Pulmonary artery endothelial cell (primary cell): ENCODE data around the gene MAN2B1. TPM values are rescaled to one million over a fixed set of nuclear protein-coding genes. Genes with fewer than 3 reads are reported as not detected.
"Not testable (repeated sequence)": the region's sequence is repeated elsewhere in the genome, so short reads cannot be mapped to it uniquely, and the experiment has no call there.

Source experiments
- DNase-seq: peaks from one replicate; pipeline ENCODE4 v3.0.0-alpha.2; 2011; ENCODE audit warnings: low read depth, low spot score
- total RNA-seq: library from RNA; depleted of rRNA; stranded (reverse); fragments of >200 nt; gene quantifications from 2 replicates; pipeline ENCODE4 v1.2.3, GENCODE V29; 2014

MAN2B1 gene
- 27.1 and 41.5 TPM in 2 replicates for total RNA-seq

- no peak for DNase-seq
These were observed at the start of gene MAN2B1, which contains the start of gene WDR83 for GRCh38 chr19:12666265-12667048. Gene MAN2B1, minus strand, starts transcription at chr19:12666742. Its CDS starts 41 bp downstream, at chr19:12666701. Gene WDR83, plus strand, starts transcription at chr19:12666807. Its CDS starts 2,984 bp downstream, at chr19:12669791.

DNA sequence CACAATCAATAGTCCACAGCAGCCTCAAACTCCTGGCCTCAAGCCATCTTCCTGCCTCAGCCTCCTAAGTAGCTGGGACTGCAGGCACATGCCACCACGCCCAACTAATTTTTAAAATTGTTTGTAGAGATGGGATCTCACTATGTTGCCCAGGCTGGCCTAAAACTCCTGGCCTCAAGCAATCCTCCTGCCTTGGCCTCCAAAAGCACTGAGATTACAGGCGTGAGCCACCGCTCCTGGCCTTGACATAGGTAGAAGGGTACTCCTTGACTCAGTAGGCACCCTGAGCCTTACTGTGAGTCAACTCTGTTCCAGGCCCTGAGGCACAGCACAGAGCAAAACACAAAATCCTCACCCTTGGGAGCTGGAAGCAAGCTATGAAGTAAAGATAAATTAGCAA is 49.4 kb upstream of the MAN2B1 start:
- DNase-seq, result no peak

DNA sequence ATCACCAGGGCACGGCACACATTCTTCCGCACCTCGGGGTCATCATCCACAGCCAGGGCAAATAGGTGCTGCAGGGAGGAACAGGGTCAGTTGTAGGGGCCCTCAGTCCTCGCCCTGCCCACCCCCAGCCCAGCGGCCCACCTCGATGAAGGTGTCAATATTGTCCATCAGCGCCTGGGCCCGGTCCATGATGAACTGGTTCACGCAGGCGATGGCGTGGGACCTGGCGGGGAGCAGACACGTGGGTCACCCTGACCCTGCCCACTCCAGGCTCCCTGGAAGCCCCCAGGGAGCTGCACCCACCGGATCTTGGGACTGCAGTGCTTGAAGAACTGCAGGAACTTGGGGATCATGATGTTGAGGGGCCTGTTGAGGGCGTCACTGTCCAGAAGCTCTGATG is 48.6 kb upstream of the MAN2B1 start:
- no peak for DNase-seq

- DNase-seq, result not testable (repeated sequence)
These were observed 46.8 kb upstream of the MAN2B1 start for GRCh38 chr19:12713304-12713703.

GRCh38 chr19:12712077-12712476 is 45.5 kb upstream of the MAN2B1 start:
- not testable (repeated sequence) for DNase-seq

DNA sequence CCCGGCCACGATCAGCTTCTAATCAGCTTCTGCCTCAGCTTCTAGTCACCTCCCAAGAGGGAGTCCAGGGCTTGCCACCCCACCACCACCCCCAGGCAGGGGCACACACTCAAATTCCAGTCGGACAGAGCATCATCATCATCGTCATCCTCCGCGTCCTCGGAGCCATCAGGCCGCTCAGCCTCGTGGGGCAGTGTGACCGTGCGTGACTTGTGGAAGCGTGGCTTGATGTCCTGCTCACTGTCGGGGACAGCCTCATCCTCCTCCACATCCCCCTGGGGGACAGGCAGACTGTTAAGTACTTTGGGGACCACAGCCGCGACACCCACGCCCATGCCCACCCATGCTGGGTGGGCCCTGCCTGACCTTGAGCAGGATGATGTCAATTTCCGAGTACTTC is 44.6 kb upstream of the MAN2B1 start:
- no peak for DNase-seq

DNA sequence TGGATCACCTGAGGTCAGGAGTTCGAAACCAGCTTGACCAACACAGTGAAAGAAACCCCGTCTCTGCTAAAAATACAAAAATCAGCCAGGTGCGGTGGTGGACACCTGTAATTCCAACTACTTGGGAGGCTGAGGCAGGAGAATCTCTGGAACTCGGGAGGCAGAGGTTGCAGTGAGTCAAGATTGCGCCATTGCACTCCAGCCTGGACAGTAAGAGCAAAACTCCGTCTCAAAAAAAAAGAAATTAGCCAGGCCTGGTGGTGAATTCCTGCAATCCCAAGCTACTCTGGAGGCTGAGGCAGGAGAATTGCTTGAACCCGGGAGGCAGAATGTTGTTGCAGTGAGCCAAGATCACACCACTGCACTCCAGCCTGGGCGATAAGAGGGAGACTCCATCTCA is 42.1 kb upstream of the MAN2B1 start:
- no peak for DNase-seq

DNA sequence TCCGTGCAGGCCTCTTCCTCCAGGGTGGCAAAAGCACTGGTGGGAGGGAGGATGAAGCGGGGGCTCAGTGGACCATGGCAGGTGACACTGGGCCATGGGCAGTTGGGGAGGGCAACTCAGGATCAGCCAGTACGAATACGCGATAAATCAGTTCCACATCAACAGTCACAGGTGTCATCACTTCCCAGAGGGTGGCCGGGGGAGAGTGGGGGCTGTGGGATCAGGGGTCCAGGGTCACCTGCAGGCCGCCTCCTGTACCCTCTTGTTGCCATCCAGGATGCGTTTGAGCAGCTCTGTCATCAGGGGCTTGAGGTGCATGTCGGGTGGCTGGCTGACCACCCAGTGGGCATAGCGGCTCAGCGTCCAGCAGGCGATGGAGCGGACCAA is 39.8 kb upstream of the MAN2B1 start:
- DNase-seq, result no peak

GRCh38 chr19:12705654-12706331 is 39.3 kb upstream of the MAN2B1 start:
- no peak for DNase-seq

DNA sequence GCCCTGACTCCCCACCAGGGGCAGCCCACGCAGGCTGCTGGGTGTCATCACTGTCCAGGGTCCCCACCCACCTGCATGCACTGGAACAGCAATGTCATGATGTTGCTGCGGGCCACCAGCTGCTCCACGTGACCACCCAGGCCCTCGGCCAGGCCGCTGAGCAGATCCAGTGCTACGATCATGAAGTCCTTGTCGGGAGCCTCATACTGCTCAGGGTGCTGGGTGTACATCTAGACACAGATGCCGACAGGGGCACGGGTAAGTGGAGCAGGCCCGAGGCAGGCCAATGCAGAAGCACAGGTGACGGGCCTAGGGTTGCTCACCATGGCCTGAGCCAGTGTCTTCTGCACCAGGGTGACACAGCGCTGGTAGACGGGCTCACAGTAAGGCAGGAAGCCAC is 38.6 kb upstream of the MAN2B1 start:
- DNase-seq, result no peak

- no peak for DNase-seq
These were observed 36.5 kb upstream of the MAN2B1 start for GRCh38 chr19:12703046-12703445.

DNA sequence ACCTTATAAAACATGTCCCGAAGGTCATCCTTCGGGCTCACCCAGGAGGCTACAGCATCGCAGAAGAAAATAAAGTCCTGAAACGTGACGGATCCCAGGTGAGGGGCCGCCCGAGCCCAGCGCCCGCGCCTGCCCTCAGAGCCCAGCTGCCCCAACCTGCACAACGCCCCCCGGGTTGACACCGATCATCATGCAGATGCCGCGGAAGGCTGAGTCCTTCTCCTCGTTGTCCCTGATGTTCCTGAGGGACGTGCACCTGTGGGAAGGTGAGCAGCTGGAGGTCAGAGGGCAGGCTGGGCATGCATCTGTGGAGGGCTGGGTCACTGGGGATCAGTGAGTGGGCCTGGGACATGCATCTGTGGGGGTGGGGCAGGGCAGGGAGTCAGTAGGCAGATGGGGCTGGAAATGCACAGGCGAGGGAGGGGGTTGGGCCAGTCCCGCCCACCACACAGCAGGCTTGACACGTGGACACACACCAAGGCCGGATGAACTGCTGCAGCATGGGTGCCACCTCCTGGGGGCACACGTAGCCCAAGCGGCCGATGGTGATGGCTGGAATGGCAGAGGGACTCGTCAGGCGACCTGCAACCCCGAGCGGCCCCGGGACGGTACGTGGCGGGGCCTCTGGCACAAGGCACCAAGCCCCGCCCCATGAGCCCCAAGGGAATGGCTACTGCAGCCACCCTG is 35.2 kb upstream of the MAN2B1 start:
- DNase-seq, result no peak

DNA sequence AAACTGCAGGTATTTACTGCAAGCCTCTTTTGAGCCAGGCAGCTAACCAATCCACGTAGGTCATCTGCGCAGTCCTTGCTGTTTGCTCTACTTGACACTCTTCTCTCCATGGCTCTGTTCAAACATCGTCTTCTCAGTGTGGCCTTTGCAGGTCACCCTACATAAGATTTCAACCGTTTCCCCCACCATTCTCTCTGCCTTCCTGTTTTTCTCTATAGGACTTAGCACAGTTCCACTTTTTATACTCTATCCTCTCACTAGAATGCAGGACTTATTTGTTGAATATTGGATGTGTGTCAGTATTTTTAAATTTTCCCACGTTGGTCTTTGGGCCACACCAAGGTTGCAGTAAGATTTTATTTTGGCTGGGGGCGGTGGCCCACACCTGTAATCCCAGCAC is 31.6 kb upstream of the MAN2B1 start:
- no peak for DNase-seq

- DNase-seq, result not testable (repeated sequence)
These were observed 30.9 kb upstream of the MAN2B1 start for GRCh38 chr19:12697425-12697824.

DNA sequence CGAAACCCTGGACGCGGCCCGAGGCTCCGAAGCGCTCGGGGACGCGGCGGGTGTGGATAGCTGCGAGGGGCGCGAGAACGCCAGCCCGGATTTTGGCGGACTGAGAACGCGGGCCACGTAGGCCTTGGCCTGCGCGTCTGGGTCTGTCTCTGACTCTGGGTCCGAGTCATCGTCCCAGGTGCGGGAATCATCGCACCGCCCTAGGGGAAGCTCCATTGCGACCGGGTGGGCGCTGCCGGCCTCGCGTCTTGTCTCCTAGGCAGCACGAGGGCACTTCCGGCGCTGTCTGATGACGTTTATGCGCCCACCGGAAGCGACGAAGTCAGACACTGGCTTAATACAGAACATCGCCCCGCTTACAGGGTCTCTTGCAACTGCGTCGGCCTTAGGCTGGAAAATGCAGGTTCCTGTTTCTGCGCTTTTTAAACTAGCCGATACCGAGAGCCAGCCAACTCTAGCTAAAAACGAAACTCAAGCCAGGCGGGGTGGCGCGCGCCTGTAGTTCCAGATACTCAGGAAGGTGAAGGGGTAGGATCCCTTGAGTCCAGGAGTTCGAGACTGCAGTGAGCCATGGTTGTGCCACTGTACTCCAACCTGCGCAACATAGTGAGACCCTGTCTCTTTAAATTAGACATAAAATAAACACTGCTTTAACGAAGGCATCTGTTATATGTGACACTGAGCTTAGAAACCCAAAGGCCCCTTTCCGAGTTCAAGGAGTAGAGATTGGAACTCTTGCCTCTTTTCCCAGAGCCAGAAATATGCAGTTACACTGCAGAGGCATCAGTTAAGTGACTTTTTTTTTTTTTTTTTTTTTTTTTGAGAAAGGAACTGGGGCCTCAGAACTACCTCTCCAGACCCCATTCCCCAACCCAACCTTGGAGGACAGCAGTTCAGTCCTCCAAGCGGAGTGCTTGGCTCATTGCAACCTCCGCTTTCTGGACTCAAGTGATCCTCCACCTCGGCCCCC is 30.1 kb upstream of the MAN2B1 start, which contains the start of gene FBXW9:
FBXW9 (minus strand) TSS at position 266 of the 970 bp plus-strand sequence; CDS start at position 216, 50 bp downstream.
- peak; percentile 77 for DNase-seq

DNA sequence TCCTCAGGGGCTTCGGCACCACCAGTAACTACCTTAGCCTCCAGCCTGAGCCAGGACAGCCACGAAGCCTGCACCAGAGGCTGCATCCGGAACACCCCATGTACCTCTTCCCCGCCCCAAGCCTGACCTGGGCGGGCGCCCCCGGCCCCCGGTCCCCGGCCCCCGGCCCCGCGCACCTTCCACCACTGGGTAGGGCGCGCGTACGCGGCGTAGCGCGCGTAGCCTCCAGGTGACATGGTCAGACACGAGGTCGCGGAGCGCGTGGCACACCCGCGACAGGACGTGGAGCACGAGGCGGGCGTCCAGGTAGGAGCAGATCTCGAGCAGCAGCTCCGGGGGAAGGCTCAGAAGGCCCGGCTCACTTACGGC is 29.4 kb upstream of the MAN2B1 start:
- no peak for DNase-seq

DNA sequence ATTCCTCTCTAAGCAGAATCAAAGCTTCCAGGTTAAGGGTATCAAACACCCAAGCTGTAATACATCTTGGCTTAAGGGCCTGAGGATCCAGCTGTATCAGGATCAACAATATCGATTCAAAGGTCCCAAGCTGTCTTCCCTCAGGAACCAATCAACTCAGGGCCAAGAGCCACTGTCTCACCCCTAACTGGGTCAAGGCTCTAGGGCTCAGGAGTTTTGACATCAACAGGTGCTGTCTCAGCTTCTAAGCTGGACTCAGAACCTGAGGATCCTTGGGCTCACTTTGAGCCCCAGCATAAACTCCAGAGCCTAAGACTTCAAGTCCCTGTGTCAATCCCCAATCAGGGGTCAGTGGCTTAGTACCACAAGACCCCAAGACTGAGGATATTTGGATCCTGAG is 29.0 kb upstream of the MAN2B1 start:
- no peak for DNase-seq

DNA sequence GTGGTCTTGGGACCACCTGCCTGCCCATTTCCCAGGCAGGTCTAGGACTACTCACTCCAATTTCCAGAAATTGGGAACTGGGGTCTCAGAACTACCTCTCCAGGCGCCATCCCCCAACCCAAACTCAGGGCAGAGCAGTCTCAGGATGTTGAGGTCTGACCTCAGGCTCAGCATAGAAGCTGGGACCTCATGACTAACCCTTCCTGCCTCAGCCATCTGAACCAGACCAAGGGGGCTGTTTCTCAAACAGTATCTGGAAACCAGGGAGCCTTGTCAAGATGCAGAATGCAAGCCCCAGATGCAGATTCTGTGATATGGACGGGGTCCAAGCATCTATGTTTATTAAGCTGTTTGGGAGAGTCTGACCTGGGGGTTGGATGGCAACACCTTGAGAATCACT is 28.6 kb upstream of the MAN2B1 start:
- DNase-seq, result no peak

DNA sequence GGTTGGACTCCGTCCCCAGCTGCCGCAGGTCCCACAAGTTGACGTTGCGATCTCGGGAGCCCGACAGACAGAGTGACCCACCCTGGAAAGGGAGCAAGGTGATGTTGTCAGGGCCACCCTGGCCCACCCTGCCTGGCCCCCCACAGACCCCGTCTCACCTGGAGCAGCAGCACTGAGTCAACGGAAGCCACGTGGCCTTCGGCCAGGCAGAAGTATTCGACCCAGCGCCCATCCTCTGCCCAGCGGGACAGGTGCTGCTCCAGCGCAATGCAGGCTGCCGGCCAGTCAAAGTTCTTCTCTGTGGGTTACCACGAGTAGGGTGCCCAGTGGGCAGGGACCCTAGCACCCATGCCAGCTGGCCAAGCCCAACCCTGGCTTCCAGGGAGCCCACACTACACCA is 28.1 kb upstream of the MAN2B1 start:
- no peak for DNase-seq

- no peak for DNase-seq
These were observed 26.4 kb upstream of the MAN2B1 start for GRCh38 chr19:12692960-12693359.

GRCh38 chr19:12689581-12690216 is 23.2 kb upstream of the MAN2B1 start:
- no peak for DNase-seq
